ENCODE measurements around the gene SLC24A4.
A peak's percentile ranks its signal among the peaks of the same experiment; 100 is the strongest.

SLC24A4 gene

GRCh38 chr14:92316937-92317336, 6.0 kb upstream of the SLC24A4 start:
- DNase-seq: no peak

GRCh38 chr14:92317511-92317910, 5.5 kb upstream of the SLC24A4 start:
- DNase-seq: no peak

GRCh38 chr14:92321701-92322100, 1.3 kb upstream of the SLC24A4 start:
- no peak for DNase-seq

- no peak for DNase-seq
Measured at GRCh38 chr14:92322516-92322915, 449 bp upstream of the SLC24A4 start.

- no peak for DNase-seq
Measured at GRCh38 chr14:92323916-92324818, 1.2 kb downstream of the SLC24A4 start.

GRCh38 chr14:92325835-92326234, 2.9 kb downstream of the SLC24A4 start:
- no peak for DNase-seq

- DNase-seq: no peak
Measured at GRCh38 chr14:92328664-92329255, 5.8 kb downstream of the SLC24A4 start.

GRCh38 chr14:92334050-92334449, 11.1 kb downstream of the SLC24A4 start:
- no peak for DNase-seq

GRCh38 chr14:92336363-92336762, 13.4 kb downstream of the SLC24A4 start:
- DNase-seq: no peak

GRCh38 chr14:92339426-92339825, 16.5 kb downstream of the SLC24A4 start:
- no peak for DNase-seq

GRCh38 chr14:92340071-92340470, 17.1 kb downstream of the SLC24A4 start:
- DNase-seq: no peak

GRCh38 chr14:92340931-92341330, 18.0 kb downstream of the SLC24A4 start:
- no peak for DNase-seq

- DNase-seq: no peak
Measured at GRCh38 chr14:92341791-92342190, 18.8 kb downstream of the SLC24A4 start.

- peak; percentile 22 for DNase-seq
Measured at GRCh38 chr14:92348154-92348553, 25.2 kb downstream of the SLC24A4 start.

GRCh38 chr14:92351750-92352149, 28.8 kb downstream of the SLC24A4 start:
- DNase-seq: no peak

GRCh38 chr14:92352158-92352985, 29.4 kb downstream of the SLC24A4 start:
- DNase-seq: no peak

GRCh38 chr14:92353447-92353846, 30.5 kb downstream of the SLC24A4 start:
- DNase-seq: no peak

GRCh38 chr14:92356677-92357076, 33.7 kb downstream of the SLC24A4 start:
- no peak for DNase-seq

- DNase-seq: no peak
Measured at GRCh38 chr14:92360651-92361370, 37.8 kb downstream of the SLC24A4 start.

- DNase-seq: peak; percentile 87
Measured at GRCh38 chr14:92362781-92363235, 39.8 kb downstream of the SLC24A4 start.

- no peak for DNase-seq
Measured at GRCh38 chr14:92366237-92366636, 43.3 kb downstream of the SLC24A4 start.

GRCh38 chr14:92368001-92368400, 45.0 kb downstream of the SLC24A4 start:
- DNase-seq: no peak

- DNase-seq: no peak
Measured at GRCh38 chr14:92369097-92369496, 46.1 kb downstream of the SLC24A4 start.
